Activated CD4-positive, alpha-beta memory T cell treated with anti-CD3 and anti-CD28 coated beads, Interleukin-2, amount 10 ng/mL, durations not matched to agents 7 days and 5 days (primary cell): ENCODE measurements around the gene MED15. TPM values are rescaled to one million over a fixed set of nuclear protein-coding genes. Genes with fewer than 3 reads are reported as not detected.
"Not testable (repeated sequence)": the region's sequence is repeated elsewhere in the genome, so short reads cannot be mapped to it uniquely, and the experiment has no call there.

Experiments used
- CTCF ChIA-PET: fragments of 350-600 bp; sonication (Branson Sonifier 250); formaldehyde crosslinking; loops from one replicate; lab custom pipeline; 2021; ENCODE audit warnings: antibody characterized with exemption, inconsistent platforms; lab: Charles Lee
- POLR2A ChIA-PET: fragments of 350-600 bp; sonication (Branson Sonifier 250); formaldehyde crosslinking; loops from one replicate; lab custom pipeline; 2021; ENCODE audit warnings: antibody characterized with exemption; lab: Charles Lee
- DNase-seq: peaks from one replicate; pipeline ENCODE4 v3.0.0-alpha.2; 2020
- H3K27ac Mint-ChIP-seq: one replicate; pipeline ENCODE4 v1.8.0; 2021; ENCODE audit warnings: mild to moderate bottlenecking, mixed read lengths
- H3K27me3 Mint-ChIP-seq: one replicate; pipeline ENCODE4 v1.8.0; 2021; ENCODE audit warnings: mixed read lengths
- H3K36me3 Mint-ChIP-seq: one replicate; pipeline ENCODE4 v1.8.0; 2021; ENCODE audit warnings: low read depth, mixed read lengths
- H3K4me1 Mint-ChIP-seq: one replicate; pipeline ENCODE4 v1.8.0; 2021; ENCODE audit warnings: mixed read lengths
- H3K4me3 Mint-ChIP-seq: one replicate; pipeline ENCODE4 v1.8.0; 2021; ENCODE audit warnings: mild to moderate bottlenecking, mixed read lengths
- H3K9me3 Mint-ChIP-seq: one replicate; pipeline ENCODE4 v1.8.0; 2021; ENCODE audit warnings: mixed read lengths
- total RNA-seq, 2 experiments: library from RNA; stranded (reverse); gene quantifications; one replicate each; pipeline ENCODE4 v1.2.3, GENCODE V29; 2021

MED15 gene
- total RNA-seq, 2 experiments from 2014 or later = 168 TPM

DNA sequence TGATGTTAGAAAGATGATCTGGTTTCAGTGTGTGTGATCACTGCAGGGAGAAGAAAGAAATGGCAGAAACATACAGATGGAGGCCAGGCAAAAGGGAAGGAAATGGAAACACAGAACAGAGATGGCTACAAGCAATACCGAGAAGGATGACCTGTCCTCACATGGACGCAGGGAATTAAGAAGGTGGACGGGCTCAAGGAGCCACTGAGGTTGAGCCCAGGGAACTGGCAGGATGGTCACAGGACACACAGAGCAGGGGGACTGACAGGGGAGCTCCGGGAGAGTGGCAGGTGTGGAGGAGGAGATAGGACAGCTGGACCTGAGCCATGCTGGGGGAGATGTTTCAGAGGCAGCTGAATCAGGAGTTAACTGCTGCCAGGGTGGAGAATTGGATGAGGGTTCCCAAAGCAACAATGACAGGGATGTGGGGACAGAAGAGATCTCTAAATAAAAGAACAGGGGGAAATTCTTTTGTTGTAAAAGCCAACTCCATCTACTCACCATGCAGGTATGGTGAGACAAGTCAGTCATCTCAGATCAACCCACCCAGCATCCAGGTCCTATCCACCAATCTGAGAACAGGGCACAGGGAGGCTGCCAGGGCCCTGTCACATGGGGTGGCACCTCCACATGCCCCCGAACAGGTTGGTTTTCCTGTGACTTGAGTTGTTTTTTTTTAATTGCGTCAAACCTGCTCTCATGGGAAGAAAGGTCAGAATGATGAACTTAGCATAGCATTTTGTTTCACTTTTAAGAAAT lies 38.1 kb upstream of the MED15 start:
- Mint-ChIP-seq H3K4me1 (peaks cover 41% of the 10 kb centered on the region), H3K27ac (peak overlapping the region; percentile 6)
- POLR2A ChIA-PET = interaction anchor here (1.0 kb wide), 1 partner anchor 102 kb away, joined by 3 read pairs; no protein-coding TSS in a partner anchor

DNA sequence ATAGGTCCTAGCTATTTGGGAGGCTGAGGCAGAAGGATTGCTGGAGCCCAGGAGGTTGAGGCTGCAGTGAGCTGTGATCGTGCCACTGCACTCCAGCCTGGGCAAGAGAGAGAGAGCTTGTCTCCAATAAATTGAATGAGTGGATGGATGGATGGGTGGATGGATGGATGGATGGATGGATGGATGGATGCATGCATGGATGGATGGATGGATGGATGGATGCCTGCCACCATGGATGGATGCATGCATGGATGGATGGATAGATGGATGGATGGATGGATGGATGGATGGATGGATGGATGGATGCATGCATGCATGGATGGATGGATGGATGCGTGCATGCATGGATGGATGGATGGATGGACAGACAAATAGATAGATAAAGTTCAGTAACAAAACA lies 36.9 kb upstream of the MED15 start:
- CTCF ChIA-PET = interaction anchor here (0.6 kb wide), 1 partner anchor 9 kb away, joined by 7 read pairs; no protein-coding TSS in a partner anchor
- H3K27me3 Mint-ChIP-seq, H3K4me3 Mint-ChIP-seq, DNase-seq, H3K27ac Mint-ChIP-seq, H3K9me3 Mint-ChIP-seq: not testable (repeated sequence)
- POLR2A ChIA-PET = interaction anchor here (1.2 kb wide), 1 partner anchor 24 kb away, joined by 3 read pairs; no protein-coding TSS in a partner anchor
- Mint-ChIP-seq H3K36me3 (peaks cover 39% of the 10 kb centered on the region), H3K4me1 (peaks cover 40% of the 10 kb centered on the region)

More for the DNA sequence above, 38.1 kb upstream of the MED15 start:
- H3K4me3 Mint-ChIP-seq = no peak overlapping the region
- peaks cover 45% of the 10 kb centered on the region for H3K36me3 Mint-ChIP-seq
- H3K9me3 Mint-ChIP-seq = no peaks in the 10 kb centered on the region
- CTCF ChIA-PET = interaction anchor here (1.1 kb wide), 1 partner anchor 26 kb away, joined by 3 read pairs; the partner anchor contains the start of gene KLHL22
- H3K27me3 Mint-ChIP-seq = no peaks in the 10 kb centered on the region
- no peak for DNase-seq

- POLR2A ChIA-PET = interaction anchor here (1.2 kb wide), 1 partner anchor 23 kb away, joined by 3 read pairs; no protein-coding TSS in a partner anchor
- DNase-seq = no peak
- peaks cover 40% of the 10 kb centered on the region for H3K4me1 Mint-ChIP-seq
- H3K36me3 Mint-ChIP-seq = peaks cover 35% of the 10 kb centered on the region
- no peak overlapping the region for H3K4me3 Mint-ChIP-seq
- no peaks in the 10 kb centered on the region for H3K27me3 Mint-ChIP-seq
- H3K27ac Mint-ChIP-seq = no peak overlapping the region
- H3K9me3 Mint-ChIP-seq = no peaks in the 10 kb centered on the region
- CTCF ChIA-PET = interaction anchor here (0.5 kb wide), 1 partner anchor 53 kb away, joined by 3 read pairs; no protein-coding TSS in a partner anchor
Observed at GRCh38 chr22:20471126-20471833, 36.1 kb upstream of the MED15 start.

DNA sequence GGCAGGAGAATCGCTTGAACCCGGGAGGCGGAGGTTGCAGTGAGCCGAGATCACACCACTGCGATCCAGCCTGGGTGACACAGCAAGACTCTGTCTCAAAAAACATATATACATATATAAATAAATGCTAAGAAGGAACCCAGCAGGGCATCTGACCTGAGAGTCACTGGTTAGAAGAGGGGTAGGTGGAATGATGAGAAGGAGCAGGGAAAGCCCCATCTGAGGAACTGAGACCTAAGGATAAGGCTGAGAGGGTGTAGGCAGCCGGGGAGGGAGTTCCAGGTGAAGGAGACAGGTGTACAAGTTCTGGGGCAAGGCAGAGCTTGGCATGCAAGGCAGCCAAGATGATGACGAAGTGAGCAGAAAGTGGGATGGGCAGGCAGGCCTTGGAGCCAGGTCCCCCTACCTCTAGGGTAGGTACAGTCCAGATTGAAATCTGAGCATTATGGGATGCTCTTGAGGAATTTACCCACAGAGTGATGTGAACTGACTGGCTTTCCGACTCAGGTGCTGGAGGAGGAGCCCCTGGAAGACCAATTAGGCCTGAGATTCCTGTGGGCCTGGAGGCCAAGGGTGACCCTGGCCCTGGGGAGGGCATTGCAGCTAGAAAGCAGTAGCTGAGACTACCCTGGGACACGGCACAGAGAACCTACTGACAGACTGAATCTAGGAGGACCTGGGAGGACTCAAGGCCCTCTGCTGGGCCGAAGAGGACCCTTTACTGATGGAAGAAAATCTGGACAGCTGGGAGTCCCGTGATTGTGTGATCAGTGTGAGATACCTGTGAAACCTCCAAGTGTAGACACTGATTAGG lies 34.6 kb upstream of the MED15 start:
- H3K4me3 Mint-ChIP-seq = no peak overlapping the region
- DNase-seq = no peak
- H3K9me3 Mint-ChIP-seq = no peaks in the 10 kb centered on the region
- POLR2A ChIA-PET = interaction anchor here (0.8 to 2.0 kb wide), 3 partner anchors 8 to 35 kb away, joined by 3 to 5 read pairs (median 5); partner anchors contain the start of genes KLHL22 and MED15
- CTCF ChIA-PET = interaction anchor here (0.8 kb wide), 1 partner anchor 9 kb away, joined by 3 read pairs; no protein-coding TSS in a partner anchor
- H3K27me3 Mint-ChIP-seq = no peaks in the 10 kb centered on the region
- no peak overlapping the region for H3K27ac Mint-ChIP-seq
- H3K4me1 Mint-ChIP-seq = peaks cover 36% of the 10 kb centered on the region
- H3K36me3 Mint-ChIP-seq = peaks cover 35% of the 10 kb centered on the region

GRCh38 chr22:20475115-20475436 lies 32.3 kb upstream of the MED15 start:
- POLR2A ChIA-PET = interaction anchor here (2.0 kb wide), 1 partner anchor 11 kb away, joined by 9 read pairs; no protein-coding TSS in a partner anchor
- H3K27me3 Mint-ChIP-seq = no peaks in the 10 kb centered on the region
- H3K9me3 Mint-ChIP-seq = no peaks in the 10 kb centered on the region
- H3K27ac Mint-ChIP-seq = peak overlapping the region; percentile 73
- peak overlapping the region; percentile 37 for H3K4me3 Mint-ChIP-seq
- DNase-seq = no peak
- peaks cover 31% of the 10 kb centered on the region for H3K4me1 Mint-ChIP-seq
- H3K36me3 Mint-ChIP-seq = peaks cover 29% of the 10 kb centered on the region
- CTCF ChIA-PET = no interaction called here

- DNase-seq, CTCF ChIA-PET, H3K27me3 Mint-ChIP-seq, H3K9me3 Mint-ChIP-seq: not testable (repeated sequence)
- Mint-ChIP-seq H3K36me3 (peaks cover 27% of the 10 kb centered on the region), H3K4me3 (peak overlapping the region; percentile 25), H3K4me1 (peaks cover 34% of the 10 kb centered on the region), H3K27ac (peak overlapping the region; percentile 73)
- POLR2A ChIA-PET = interaction anchor here (2.0 kb wide), 1 partner anchor 12 kb away, joined by 9 read pairs; no protein-coding TSS in a partner anchor
Observed at GRCh38 chr22:20475569-20475968, 31.8 kb upstream of the MED15 start.

GRCh38 chr22:20478059-20478458 lies 29.4 kb upstream of the MED15 start:
- CTCF ChIA-PET = interaction anchor here (0.7 kb wide), 1 partner anchor 14 kb away, joined by 4 read pairs; no protein-coding TSS in a partner anchor
- H3K27ac Mint-ChIP-seq, H3K27me3 Mint-ChIP-seq, POLR2A ChIA-PET, H3K9me3 Mint-ChIP-seq, DNase-seq, H3K4me3 Mint-ChIP-seq: not testable (repeated sequence)
- Mint-ChIP-seq H3K36me3 (peaks cover 19% of the 10 kb centered on the region), H3K4me1 (peaks cover 31% of the 10 kb centered on the region)

- Mint-ChIP-seq H3K27me3 (no peaks in the 10 kb centered on the region), H3K9me3 (no peaks in the 10 kb centered on the region), H3K27ac (no peak overlapping the region), H3K4me1 (peaks cover 27% of the 10 kb centered on the region), H3K4me3 (no peak overlapping the region), H3K36me3 (peaks cover 27% of the 10 kb centered on the region)
- DNase-seq = no peak
- ChIA-PET POLR2A (interaction anchor here (1.0 kb wide), 1 partner anchor 15 kb away, joined by 4 read pairs; no protein-coding TSS in a partner anchor), CTCF (no interaction called here)
Observed at GRCh38 chr22:20479612-20480196, 27.7 kb upstream of the MED15 start.

GRCh38 chr22:20483143-20483506 lies 24.3 kb upstream of the MED15 start:
- H3K27ac Mint-ChIP-seq, DNase-seq, H3K9me3 Mint-ChIP-seq, H3K27me3 Mint-ChIP-seq, H3K4me3 Mint-ChIP-seq, POLR2A ChIA-PET: not testable (repeated sequence)
- peaks cover 36% of the 10 kb centered on the region for H3K36me3 Mint-ChIP-seq
- CTCF ChIA-PET = interaction anchor here (1.2 kb wide), 1 partner anchor 31 kb away, joined by 3 read pairs; no protein-coding TSS in a partner anchor
- H3K4me1 Mint-ChIP-seq = peaks cover 11% of the 10 kb centered on the region

- no peak for DNase-seq
- Mint-ChIP-seq H3K27me3 (no peaks in the 10 kb centered on the region), H3K4me1 (peaks cover 14% of the 10 kb centered on the region), H3K27ac (no peak overlapping the region), H3K36me3 (peaks cover 41% of the 10 kb centered on the region), H3K9me3 (no peaks in the 10 kb centered on the region), H3K4me3 (no peak overlapping the region)
- ChIA-PET POLR2A (interaction anchor here (1.1 kb wide), 1 partner anchor 11 kb away, joined by 3 read pairs; no protein-coding TSS in a partner anchor), CTCF (no interaction called here)
Observed at GRCh38 chr22:20483771-20484170, 23.6 kb upstream of the MED15 start.

DNA sequence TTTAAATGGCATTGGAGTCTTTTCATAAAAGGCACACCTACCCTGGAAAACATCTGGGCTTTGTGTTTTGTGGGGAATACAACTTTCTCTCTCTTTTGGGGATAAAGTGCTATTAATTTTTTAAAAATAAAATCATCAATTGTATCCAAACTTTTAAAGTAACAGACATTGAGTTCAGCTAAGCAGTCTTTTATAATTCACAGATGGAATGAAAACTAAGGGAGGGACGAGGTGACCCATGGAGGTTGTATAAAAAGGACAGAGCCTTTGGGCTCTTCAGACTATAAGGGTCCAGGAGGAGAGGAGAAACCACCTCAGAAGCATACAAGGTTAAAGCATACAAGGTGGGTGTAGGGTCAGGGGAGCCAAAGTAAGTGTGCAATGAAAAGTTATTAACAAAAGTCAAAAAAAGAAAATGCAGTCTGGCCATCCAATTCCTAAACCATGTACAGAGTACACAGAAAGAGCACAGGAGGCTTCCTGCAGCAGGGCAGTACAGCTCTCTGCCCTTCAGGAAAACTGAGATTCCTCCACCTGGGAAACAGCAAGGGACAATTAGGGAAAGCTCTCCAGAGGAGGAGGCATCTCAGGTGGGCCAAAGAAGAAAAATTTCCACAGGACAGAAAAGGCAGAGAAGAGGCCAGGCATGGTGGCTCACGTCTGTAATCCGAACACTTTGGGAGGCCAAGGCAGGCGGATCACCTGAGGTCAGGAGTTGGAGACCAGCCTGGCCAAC lies 22.3 kb upstream of the MED15 start:
- Mint-ChIP-seq H3K27ac (no peak overlapping the region), H3K36me3 (peaks cover 38% of the 10 kb centered on the region), H3K9me3 (no peaks in the 10 kb centered on the region), H3K4me3 (no peak overlapping the region), H3K4me1 (peaks cover 12% of the 10 kb centered on the region), H3K27me3 (no peaks in the 10 kb centered on the region)
- CTCF ChIA-PET = interaction anchor here (0.7 to 1.1 kb wide), 2 partner anchors 9 to 168 kb away, joined by 3 to 4 read pairs; no protein-coding TSS in a partner anchor
- POLR2A ChIA-PET = interaction anchor here (0.6 kb wide), 1 partner anchor 25 kb away, joined by 3 read pairs; no protein-coding TSS in a partner anchor
- no peak for DNase-seq
